NCI-H2227 (cell line): Measurements from ENCODE around the gene CTTNBP2.

Experiments
- DNase-seq: peaks from one replicate; lab custom pipeline; 2025; ENCODE audit not compliant: unreplicated experiment; lab: John Stamatoyannopoulos, UW

CTTNBP2 gene

GRCh38 chr7:117871401-117871777 lies 1.9 kb downstream of the CTTNBP2 start:
- no peak for DNase-seq

DNA sequence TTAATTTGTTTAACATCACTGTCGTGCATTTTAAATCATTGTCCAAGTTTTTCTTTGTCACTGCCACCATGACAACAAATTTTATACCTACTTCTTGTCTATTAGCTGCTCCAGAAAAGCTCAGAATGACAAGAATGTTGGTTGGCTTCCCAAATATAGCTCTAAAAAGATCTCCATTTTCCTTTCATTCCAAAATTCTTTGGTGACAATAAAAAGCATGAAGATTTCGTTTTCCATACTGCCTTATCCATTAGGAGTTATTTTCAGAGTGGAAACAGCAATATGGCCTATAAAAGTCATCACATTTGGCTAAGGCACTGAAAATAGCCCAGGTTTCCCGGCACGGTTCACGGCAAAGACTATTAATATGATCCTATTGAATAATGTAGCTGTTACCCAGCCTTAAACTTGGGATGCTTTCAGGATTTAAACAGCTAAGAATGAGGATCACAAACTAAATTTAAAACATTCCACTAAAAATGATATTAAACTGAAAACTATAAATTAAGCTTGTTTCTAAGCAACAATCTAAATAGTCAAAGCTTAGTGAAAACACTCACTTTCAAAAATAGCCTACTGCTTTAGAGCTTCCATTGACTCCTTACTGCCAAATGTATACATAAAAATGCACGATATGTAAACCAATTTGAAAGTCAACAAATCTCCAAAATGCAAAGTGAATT lies 2.7 kb downstream of the CTTNBP2 start:
- no peak for DNase-seq

DNA sequence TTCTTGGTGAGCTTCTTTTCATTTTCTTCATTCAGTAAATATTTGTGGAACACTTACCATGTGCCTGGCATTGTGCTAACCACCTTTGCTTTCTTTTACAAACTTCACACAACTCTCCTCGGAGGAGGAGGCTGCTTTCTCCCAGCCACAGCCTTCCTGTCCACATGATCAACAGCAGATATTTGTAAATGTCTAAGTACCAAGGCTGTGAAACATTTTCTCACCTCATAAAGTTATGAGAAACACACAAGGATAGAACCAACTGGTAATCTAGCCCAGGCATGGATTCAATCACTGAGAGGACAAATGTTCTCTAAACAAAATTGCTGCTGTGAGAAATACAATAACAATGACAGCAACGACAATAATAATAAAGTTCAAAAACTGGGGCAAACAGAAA lies 3.9 kb downstream of the CTTNBP2 start:
- DNase-seq: no peak

DNA sequence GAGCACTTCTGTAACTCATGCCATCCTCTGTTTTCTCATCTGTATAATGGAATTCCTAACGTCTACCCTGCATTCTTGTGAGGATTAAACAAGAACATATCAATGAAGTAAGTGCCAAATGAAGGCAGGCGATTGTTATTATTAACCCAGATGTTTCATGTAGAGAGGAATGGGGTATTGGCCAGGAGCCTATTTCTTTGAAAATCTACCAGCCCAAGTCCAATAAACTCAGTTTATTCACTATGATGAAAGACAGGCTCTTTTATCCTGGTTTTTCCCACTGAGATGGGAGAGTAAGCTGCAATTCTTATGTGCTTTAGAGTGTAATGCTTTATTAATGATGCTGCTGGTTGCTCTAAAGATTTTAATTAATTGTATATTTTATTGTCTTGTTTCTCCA lies 9.6 kb downstream of the CTTNBP2 start:
- DNase-seq: no peak

- DNase-seq: no peak
Observed at GRCh38 chr7:117862378-117862777, 10.9 kb downstream of the CTTNBP2 start.

DNA sequence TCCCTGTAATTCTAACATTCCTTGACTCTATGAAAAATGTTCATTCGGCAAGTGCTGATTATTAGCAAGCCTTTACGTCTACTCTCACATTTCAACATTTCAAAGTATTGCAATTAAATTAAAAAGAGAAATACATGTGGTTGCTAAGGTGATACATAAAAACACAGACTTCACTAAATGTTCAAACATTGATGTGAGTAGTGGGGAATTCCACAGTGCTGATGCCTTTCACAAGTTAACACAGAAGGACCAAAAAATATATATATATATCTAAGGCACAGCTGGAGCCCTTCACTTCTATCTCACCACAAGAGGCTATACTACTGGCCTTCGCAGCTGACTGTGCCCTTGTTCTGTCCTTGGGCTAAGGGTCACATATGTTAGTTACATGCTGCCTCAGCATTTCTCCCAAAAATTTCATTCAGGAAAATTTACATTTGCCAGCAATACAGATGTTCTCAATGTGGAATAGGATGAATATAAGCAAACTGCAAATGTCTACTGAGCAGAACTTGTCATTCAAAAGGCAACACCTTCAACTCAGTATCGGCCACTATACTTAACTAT lies 13.9 kb downstream of the CTTNBP2 start:
- no peak for DNase-seq

DNA sequence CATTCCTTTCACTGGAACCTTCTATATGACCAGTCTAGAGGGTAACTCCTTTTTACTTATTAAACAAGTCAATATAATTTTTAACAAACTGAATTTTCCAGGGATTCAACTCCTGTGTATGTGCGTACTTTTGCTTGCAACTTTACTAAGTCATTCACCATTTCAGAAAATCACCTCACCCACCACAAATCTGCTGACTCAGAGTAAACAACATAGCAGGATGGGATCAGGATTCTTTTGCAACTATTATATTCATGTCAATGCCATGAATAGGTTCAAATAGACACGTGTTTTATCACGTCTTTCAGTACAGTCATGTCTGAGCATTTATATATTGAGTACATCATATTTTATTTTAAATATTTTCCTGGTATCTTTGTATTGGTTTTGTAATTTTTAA lies 14.5 kb downstream of the CTTNBP2 start:
- DNase-seq: no peak

DNA sequence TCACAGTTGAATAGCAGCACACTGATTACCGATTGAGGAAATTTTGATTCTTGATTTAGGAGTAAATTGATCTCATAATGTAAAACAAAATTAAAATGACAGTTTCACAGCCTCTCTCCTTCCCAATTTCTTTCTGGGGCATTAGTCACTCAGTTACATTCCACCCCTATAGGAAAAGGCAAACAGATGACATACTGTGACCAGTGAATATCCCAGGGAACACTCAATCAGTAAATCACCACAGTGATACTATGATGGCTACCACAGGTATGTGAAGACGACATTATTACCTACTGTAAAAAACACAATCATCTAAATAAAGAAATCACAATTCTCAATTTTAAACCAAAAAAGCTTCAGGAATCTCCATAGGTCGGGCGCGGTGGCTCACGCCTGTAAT lies 15.5 kb downstream of the CTTNBP2 start:
- no peak for DNase-seq

DNA sequence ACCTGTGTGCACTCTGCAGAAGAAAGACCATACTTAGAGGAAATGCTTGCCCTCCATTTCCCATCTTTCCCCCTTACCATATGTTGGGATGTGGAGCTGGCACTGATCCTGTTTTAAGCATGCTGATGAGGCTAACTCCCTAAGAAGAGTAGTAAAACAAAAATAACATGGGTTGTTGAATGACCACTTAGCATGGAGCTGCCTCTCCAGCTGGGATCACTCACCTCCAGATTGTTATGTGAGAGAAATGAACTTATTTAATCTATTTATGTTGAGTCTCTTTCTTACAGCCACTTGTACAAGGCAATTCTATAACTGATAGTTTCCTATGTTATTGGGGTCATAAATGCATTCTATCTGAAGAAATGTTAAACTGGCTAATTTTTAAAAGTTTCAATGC lies 17.0 kb downstream of the CTTNBP2 start:
- no peak for DNase-seq

DNA sequence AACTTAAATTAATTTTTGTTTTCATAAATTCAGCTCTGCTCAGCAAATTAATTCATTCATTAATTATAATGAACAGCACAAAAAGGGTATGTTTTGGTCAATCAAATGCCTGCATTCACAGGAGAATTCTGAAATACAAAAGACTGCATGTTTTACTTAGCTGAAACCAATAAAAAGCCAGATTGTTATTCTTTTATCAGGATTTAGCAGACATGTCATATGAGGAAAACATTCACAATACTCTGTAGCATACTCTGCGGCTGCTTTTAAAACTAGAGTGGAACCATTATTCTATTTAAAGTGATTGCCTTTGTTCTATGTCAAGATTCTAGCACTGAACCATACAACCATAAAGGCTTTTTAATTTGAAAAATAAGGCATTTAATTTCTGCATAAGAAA lies 19.1 kb downstream of the CTTNBP2 start:
- no peak for DNase-seq

DNA sequence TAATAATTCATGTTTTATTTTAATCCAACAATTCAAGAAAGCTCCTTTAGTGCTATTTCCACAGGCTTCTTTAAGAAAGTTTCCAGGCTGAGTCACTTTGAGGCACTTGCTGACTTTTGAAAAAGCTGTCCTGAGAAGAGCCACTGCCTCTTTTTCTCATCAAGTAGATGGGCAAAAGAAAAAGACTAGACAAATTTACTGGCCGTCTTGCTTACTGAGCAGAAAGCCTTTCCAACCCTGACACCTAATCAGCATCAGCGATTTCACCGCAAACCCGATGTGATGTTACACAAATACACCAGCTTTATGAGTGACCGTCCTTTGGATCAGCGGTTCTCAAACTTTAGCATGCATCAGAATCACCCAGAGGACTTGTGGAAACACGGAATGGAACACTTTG lies 24.3 kb downstream of the CTTNBP2 start:
- DNase-seq: no peak

GRCh38 chr7:117844678-117845077 lies 28.6 kb downstream of the CTTNBP2 start:
- DNase-seq: no peak

- no peak for DNase-seq
Observed at GRCh38 chr7:117841611-117842010, 31.6 kb downstream of the CTTNBP2 start.

DNA sequence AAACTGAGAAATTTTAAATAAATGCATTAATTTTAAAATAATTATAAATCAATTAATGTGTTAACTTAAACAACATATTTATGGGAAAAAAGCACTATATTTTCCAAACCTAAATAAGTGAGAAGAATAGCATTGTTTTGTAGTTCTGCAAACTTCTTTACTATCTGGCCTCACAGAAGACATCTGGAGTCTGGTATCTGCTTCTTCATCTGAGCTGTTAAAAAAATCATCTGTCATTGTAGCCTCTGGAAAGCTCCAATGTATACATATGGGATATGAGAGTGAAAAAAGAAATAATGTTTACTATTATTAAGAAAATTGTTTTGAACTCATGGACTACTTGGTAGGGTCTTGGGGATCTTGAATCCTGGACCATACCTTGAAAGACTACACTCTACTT lies 32.2 kb downstream of the CTTNBP2 start:
- DNase-seq: no peak

- DNase-seq: no peak
Observed at GRCh38 chr7:117839507-117839906, 33.7 kb downstream of the CTTNBP2 start.

GRCh38 chr7:117837841-117838240 lies 35.4 kb downstream of the CTTNBP2 start:
- no peak for DNase-seq

DNA sequence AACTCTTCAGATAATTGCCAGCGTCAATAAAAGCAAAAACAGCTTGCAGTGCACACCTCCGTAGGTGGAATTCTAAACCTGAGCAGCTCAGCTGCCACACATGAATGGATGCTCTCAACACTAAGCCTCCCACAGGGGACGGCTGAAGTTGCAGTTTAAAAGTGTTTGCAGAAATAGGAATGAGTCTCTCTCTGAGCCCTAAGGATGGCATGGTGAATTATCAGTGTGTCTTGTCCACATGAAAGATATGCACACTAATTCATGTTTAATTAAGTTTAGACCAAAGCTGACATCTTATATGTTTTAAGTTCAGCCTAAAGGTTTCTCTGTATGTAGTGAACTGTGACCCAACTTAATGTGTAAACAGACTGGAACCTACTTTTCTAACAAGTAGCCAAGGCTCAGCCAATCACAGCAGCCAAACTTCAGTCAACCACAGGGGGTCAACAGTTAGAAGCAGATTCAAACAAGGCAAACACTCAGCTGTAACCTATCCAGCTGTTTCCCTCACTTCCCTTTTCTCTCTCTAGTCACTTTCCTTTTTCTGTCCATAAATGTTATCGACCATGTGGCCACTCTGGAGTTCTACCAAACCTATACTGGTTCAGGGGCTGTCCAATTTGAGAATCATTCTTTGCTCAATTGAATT lies 38.1 kb downstream of the CTTNBP2 start:
- peak; percentile 41 for DNase-seq

DNA sequence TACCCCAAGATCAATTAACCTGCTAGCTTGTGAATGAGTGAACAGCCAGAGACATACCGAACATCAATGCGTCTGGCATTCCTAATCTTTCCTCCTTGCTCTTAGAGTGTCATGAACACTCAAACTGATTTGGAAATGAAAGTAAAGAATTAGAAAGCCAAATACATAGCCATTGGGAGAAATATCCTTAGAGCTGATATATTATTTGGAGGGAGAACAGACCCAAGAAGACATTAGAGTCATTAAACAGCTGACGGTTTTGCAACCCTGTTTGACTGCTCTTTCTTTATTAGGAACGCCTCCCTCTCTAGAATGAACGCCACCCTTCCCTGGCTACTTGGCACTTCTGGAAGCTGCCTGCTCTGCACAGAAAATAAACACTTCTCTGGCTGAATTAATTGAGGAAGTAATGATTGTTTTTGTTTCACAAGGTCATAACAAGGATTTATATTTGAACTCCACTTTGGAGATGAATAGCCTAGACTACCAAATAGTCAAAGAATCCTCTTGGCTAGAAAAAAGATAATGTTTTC lies 42.8 kb downstream of the CTTNBP2 start:
- no peak for DNase-seq

DNA sequence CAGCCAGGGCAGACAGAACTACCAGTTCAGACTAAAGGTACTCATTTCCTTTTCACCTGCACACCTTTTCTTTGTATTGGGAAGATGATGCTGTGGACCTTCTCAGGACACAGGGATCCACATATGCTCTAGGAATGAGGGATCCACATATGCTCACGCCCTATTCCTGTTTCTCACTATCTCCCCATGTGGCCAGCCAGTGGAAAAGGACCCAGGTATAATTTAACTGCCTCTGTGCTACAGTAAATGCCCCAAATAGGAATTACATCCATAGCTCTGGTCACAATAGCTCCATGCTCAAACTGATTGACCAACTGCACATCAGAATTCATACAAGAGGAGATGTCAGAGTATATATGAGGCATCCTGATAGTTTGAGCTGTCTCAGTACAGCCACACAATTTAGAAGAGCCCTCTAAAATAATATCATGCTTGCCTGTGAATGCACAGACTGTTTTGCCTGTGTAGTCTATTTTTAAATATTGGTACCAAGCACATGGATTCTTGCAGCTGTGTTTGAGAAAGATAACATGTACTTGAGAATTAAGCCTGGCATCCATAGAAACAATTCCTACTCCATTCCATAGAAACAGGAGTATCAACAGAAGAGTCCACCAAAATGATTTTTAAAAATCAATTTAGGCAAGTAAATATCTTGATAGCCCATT lies 43.7 kb downstream of the CTTNBP2 start:
- no peak for DNase-seq

GRCh38 chr7:117828825-117829224 lies 44.4 kb downstream of the CTTNBP2 start:
- no peak for DNase-seq

GRCh38 chr7:117827862-117828261 lies 45.4 kb downstream of the CTTNBP2 start:
- no peak for DNase-seq

- DNase-seq: no peak
Observed at GRCh38 chr7:117825132-117825531, 48.1 kb downstream of the CTTNBP2 start.
